Measurements from ENCODE around the gene NECAB2.

- TF ChIP-seq CTCF (IDR thresholded peaks at IDR 0.05; ENCODE audit: poor library complexity, severe bottlenecking) (no peak), TAF1 (IDR thresholded peaks at IDR 0.05; ENCODE audit: low read depth) (no peak), MXI1 (conservative IDR thresholded peaks at IDR 0.05; ENCODE audit: poor library complexity, severe bottlenecking) (no peak), EZH2 (IDR thresholded peaks at IDR 0.05; ENCODE audit: borderline replicate concordance, insufficient read depth, low read length, poor library complexity, severe bottlenecking) (no peak)
These were observed 68.1 kb downstream of the NECAB2 start for GRCh38 chr16:84036131-84036530.

All from neural cell (in vitro differentiated cells).